Fibroblast of mammary gland (primary cell): ENCODE measurements around the gene TTBK1.

ENCODE experiments used
- DNase-seq: peaks from one replicate; pipeline ENCODE4 v3.0.0-alpha.2; 2010; ENCODE audit warnings: low read depth
- H3K4me3 ChIP-seq: 2 replicates; pipeline ENCODE4 v1.5.1; 2011; ENCODE audit warnings: low read depth, mild to moderate bottlenecking, low read length, moderate library complexity; ENCODE audit not compliant: control insufficient read depth
- TF ChIP-seq, protein P1 (sequence below): conservative IDR thresholded peaks from 2 replicates; pipeline ENCODE4 v1.5.1; 2011; ENCODE audit warnings: low read depth, low read length, inconsistent platforms; ENCODE audit not compliant: control insufficient read depth, insufficient read depth

The TTBK1 gene

DNA sequence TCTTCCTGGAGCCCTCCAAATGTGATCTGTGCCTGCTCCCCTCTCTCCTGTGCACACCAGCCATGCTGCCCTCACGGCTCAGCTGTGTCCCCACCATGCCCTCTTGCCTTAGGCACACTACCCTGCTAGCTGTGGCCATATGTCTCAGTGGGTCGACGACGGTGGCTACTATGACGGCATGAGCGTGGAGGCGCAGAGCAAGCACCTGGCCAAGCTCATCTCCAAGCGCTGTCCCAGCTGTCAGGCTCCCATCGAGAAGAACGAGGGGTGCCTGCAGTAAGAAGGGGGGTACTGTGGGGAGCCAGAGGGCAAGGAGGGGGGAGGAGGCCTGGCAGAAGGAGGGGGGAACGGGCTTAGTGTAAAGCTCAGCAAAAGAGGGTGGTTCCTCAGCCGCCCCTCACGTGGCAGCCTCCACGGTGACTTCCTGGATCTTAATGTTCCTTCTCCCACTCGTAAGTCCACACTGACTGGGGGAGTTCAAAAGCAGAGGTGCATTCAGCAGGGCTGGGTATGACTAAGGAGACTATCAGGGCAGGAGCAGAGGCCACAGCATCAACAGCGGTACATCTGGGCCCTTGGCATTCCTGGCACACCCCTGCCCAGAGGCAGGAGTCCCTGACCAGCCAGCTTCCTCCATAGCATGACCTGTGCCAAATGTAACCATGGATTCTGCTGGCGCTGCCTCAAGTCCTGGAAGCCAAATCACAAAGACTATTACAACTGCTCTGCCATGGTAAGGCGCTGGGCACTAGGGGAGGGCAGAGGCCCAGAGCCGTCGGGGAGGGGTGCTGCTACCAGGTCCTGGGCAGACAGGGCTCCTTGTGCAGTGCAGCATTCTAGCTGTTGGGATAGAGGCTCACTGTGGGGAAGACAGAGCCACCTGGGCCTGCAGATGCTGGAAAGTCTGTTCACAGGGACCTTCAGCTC is 22.0 kb upstream of the TTBK1 start:
- TF ChIP-seq, protein P1, sequence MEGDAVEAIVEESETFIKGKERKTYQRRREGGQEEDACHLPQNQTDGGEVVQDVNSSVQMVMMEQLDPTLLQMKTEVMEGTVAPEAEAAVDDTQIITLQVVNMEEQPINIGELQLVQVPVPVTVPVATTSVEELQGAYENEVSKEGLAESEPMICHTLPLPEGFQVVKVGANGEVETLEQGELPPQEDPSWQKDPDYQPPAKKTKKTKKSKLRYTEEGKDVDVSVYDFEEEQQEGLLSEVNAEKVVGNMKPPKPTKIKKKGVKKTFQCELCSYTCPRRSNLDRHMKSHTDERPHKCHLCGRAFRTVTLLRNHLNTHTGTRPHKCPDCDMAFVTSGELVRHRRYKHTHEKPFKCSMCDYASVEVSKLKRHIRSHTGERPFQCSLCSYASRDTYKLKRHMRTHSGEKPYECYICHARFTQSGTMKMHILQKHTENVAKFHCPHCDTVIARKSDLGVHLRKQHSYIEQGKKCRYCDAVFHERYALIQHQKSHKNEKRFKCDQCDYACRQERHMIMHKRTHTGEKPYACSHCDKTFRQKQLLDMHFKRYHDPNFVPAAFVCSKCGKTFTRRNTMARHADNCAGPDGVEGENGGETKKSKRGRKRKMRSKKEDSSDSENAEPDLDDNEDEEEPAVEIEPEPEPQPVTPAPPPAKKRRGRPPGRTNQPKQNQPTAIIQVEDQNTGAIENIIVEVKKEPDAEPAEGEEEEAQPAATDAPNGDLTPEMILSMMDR = no peak
- no peak for DNase-seq
- no peak overlapping the region for H3K4me3 ChIP-seq

DNA sequence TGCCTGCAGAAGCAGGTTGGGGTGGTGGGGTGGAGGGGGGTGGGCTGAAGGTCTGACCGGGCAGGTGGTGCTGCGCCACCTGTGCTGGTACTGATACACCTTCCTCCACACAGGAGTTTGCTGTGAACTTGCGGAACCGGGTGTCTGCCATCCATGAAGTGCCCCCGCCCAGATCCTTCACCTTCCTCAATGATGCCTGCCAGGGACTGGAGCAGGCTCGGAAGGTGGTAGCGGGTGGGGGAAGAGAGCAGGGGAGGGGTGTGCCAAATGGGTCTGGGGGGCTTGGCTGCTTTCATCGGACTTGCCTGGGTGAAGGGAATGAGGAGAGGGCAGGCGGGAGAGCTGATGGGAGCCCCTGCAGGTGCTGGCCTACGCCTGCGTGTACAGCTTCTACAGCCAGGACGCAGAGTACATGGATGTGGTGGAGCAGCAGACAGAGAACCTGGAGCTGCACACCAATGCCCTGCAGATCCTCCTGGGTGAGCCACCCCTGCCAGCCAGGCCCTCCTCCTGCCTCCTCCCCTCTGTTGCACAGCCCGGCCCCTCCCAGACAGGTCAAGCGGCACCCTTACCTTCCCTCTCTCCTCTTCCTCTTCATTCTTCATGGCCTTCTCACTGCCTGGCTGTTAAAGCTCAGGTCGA is 20.7 kb upstream of the TTBK1 start:
- TF ChIP-seq, protein P1 = no peak
- no peak for DNase-seq
- no peak overlapping the region for H3K4me3 ChIP-seq

DNA sequence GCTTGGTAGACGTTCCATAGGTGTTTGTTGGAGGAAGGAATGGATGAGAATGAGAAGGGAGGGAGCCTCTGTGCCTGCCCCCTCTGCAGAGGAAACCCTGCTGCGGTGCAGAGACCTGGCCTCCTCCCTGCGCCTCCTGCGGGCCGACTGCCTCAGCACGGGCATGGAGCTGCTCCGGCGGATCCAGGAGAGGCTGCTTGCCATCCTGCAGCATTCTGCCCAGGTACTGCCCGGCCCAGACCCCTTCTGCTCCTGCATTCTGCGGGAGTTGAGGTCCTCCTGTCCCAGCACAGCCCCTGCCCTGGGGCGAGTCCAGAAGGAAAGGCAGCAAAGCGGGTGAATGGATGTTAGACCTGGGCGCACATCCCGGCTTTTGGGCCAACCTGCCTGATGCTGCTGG is 20.1 kb upstream of the TTBK1 start:
- H3K4me3 ChIP-seq = no peak overlapping the region
- DNase-seq = no peak
- TF ChIP-seq, protein P1 = no peak

DNA sequence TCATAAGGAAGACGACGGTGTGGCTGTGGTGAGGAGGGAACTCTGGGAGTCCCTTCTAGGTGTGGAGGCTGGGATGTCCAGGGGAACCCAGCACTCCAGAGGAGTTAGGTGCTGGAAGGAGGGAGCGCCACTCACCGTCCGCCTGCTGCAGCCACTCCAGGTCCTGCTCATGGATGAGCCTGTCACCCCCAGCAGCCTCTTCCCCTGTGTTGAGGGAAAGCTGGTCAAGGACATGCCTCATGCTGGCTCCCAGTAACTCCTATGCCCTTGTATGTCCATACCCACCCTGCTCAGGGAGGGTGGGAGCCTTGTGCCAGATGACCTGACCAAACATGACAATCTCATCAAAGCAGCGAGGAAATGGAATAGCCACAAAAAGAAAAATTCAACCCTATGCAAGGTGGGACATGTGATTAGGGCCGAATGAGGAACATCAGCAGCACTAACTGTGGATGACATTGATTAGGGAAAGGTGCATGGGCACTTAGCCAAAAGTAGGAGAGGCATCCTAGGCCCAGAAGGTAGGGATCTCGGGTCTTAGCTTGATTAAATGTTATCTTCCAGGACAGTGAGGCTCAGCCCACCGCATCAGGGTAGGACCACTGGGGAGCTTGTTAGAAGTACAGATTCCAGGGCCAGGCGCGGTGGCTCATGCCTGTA is 17.0 kb upstream of the TTBK1 start:
- no peak overlapping the region for H3K4me3 ChIP-seq
- no peak for DNase-seq
- TF ChIP-seq, protein P1 = no peak

DNA sequence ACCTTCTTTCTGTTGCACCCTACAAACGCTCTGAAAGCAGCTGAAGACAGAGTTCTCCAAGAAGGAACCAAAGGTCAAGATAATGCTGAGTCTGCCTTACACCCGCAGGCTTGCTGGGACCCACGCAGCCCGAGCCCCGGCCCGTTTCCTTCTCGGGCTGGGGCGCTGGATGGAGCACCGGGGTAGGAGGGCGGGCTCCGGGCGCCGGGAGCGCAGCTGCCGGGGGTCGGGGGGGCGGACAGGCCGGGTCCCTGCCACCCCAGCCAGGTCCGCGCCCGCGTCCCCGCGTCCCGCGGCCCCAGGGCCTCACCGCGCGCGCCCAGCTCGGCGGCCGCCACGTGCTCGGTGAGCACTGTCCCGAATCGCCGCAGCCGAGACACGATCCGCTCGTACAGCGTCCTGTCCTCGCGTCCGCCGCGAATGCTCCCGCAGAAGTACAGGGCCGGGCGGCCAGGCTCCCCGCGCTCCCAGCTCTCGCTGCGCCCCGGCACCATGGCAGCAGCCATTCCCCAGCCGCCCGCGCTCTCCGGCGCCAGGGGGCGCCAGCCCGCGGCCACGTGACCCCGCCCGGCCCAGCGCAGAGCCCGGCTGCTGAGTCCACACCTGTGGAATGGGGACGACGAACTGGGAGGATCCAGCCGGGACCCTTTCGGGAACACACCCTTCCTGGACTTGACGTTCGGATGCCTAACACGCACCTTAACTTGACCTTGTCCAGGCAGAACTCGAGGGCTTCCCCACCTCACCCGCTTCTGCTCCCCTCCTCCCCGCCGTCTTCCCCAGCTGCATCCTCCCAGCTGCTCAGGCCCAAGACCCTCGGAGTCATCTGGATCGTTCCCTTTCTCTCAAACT is 14.1 kb upstream of the TTBK1 start, which contains the start of gene DNPH1:
TSS of gene DNPH1 (minus strand) at position 531 of the 852 bp plus-strand sequence. CDS start at position 506, 25 bp downstream.
- peak; percentile 54 for DNase-seq
- TF ChIP-seq, protein P1 = peak; percentile 23
- peak within 1 kb of the TSS; percentile 55 for H3K4me3 ChIP-seq
